ENCODE measurements around the gene NEU4. TPM values are rescaled to one million over a fixed set of nuclear protein-coding genes. Genes with fewer than 3 reads are reported as not detected.
A peak's percentile ranks its signal among the peaks of the same experiment; 100 is the strongest.

NEU4 gene
- total and polyA plus RNA-seq, 2 of the 4 experiments (the other 2 are of a cell fraction): not detected

GRCh38 chr2:241802421-241803318, 6.3 kb upstream of the NEU4 start (continued):
- TF ChIP-seq BHLHE40 (IDR thresholded peaks at IDR 0.05; ENCODE audit: low read depth, low read length): no peak

GRCh38 chr2:241803387-241804325, 5.3 kb upstream of the NEU4 start:
- peak overlapping the region; percentile 44 for H3K4me3 ChIP-seq (ENCODE audit: insufficient read depth, low read depth, low read length)
- TF ChIP-seq USF2 (IDR thresholded peaks at IDR 0.05; ENCODE audit: low read depth, low read length) (no peak), MAFK (IDR thresholded peaks at IDR 0.05; ENCODE audit: low read depth, low read length) (no peak), CTCF (conservative IDR thresholded peaks at IDR 0.05; ENCODE audit: low read depth, low read length) (no peak), SMC3 (IDR thresholded peaks at IDR 0.05; ENCODE audit: low read depth, low read length) (no peak), BHLHE40 (IDR thresholded peaks at IDR 0.05; ENCODE audit: low read depth, low read length) (no peak), RAD21 (IDR thresholded peaks at IDR 0.05; ENCODE audit: low read length) (no peak), RFX5 (IDR thresholded peaks at IDR 0.05; ENCODE audit: low read depth, low read length) (no peak), MAZ (IDR thresholded peaks at IDR 0.05; ENCODE audit: borderline replicate concordance, low read depth, low read length) (no peak), RCOR1 (IDR thresholded peaks at IDR 0.05; ENCODE audit: insufficient replicate concordance, low read length) (no peak), POLR2A (IDR thresholded peaks at IDR 0.05; ENCODE audit: low read depth, low read length) (no peak), CHD1 (IDR thresholded peaks at IDR 0.05; ENCODE audit: low read depth, low read length) (no peak), CEBPB (IDR thresholded peaks at IDR 0.05; ENCODE audit: low read depth, low read length) (no peak)

More at GRCh38 chr2:241803387-241804325, 5.3 kb upstream of the NEU4 start:
- Histone ChIP-seq H3K9me3 (ENCODE audit: control insufficient read depth, insufficient read depth, low read length) (no peaks in the 10 kb centered on the region), H4K8ac (ENCODE audit: low read depth in 2 of 2, low read length in 2 of 2) (no peak overlapping the region), H3K27ac (ENCODE audit: insufficient read depth, low read length) (no peak overlapping the region), H3K14ac (replicated peaks; ENCODE audit: low read depth, low read length) (no peak overlapping the region), H2BK120ac (ENCODE audit: low read depth, low read length) (no peak overlapping the region), H3K4ac (ENCODE audit: low read depth, low read length) (no peak overlapping the region), H4K20me1 (ENCODE audit: insufficient read depth, low read length) (no peaks in the 10 kb centered on the region), H3K27me3 (ENCODE audit: control insufficient read depth, insufficient read depth, low read length) (peaks cover 28% of the 10 kb centered on the region), H3K79me1 (ENCODE audit: low read depth in 1 of 2, low read length in 2 of 2) (no peaks in the 10 kb centered on the region), H3K23ac (ENCODE audit: low read depth, low read length) (no peak overlapping the region), H2BK20ac (ENCODE audit: low read depth, low read length) (no peak overlapping the region), H2AFZ (replicated peaks; ENCODE audit: low read length, poor library complexity) (peak overlapping the region; percentile 75), H2AK9ac (replicated peaks; ENCODE audit: low read depth, low read length, poor library complexity) (no peak overlapping the region), H3K56ac (ENCODE audit: extremely low read depth, insufficient read depth, low read length) (no peak overlapping the region), H3K4me2 (ENCODE audit: low read depth, low read length) (peak overlapping the region; percentile 65), H2BK5ac (ENCODE audit: low read depth, low read length, poor library complexity, severe bottlenecking) (no peak overlapping the region), H3K36me3 (ENCODE audit: control insufficient read depth, insufficient read depth, low read length) (no peaks in the 10 kb centered on the region), H3K9me1 (ENCODE audit: insufficient read depth, low read length) (no peaks in the 10 kb centered on the region; the same call in 1 of the 2 replicates), H3K9ac (ENCODE audit: low read depth, low read length) (no peak overlapping the region), H2BK15ac (ENCODE audit: low read depth, low read length) (no peak overlapping the region), H4K91ac (ENCODE audit: insufficient read depth, low read depth, low read length) (no peak overlapping the region), H4K5ac (ENCODE audit: low read depth, low read length) (no peak overlapping the region), H3K18ac (ENCODE audit: low read depth, low read length) (no peak overlapping the region), H2AK5ac (ENCODE audit: low read depth, low read length) (no peak overlapping the region), H3K4me1 (ENCODE audit: control insufficient read depth, insufficient read depth, low read length) (peaks cover 6% of the 10 kb centered on the region; the same call in 1 of the 2 replicates)
- dilution Hi-C loops (cut with HindIII; ENCODE audit: low sequenced_read_pairs, unreplicated experiment): no loop called here
- ChIA-PET POLR2A (ENCODE audit: unreplicated experiment) (no interaction called here), CTCF (no interaction called here)
- DNase-seq (peak; percentile 31), ATAC-seq (ENCODE audit: low read depth) (peak; percentile 84)
- no TSS peak for BruUV-seq (replicated peaks)
- 3% methylated on average over 74 of the region's 109 CpGs; no CpG with 5 or more reads in 1 of the 2 experiments for WGBS, 2 experiments (ENCODE audit: extremely low coverage in 2 of 2, insufficient read length in 1 of 2)
- intact Hi-C loops (cut with micrococcal nuclease): no loop called here
- in situ Hi-C loops (cut with MboI; ENCODE audit: low sequenced_read_pairs): no loop called here
